A172 (cell line): ENCODE results near the gene UGT1A5. TPM values are rescaled to one million over a fixed set of nuclear protein-coding genes. Genes with fewer than 3 reads are reported as not detected.
"Not testable (repeated sequence)": the region's sequence is repeated elsewhere in the genome, so short reads cannot be mapped to it uniquely, and the experiment has no call there.

Experiments used
- DNase-seq: peaks from one replicate; pipeline ENCODE4 v3.0.0-alpha.2; 2015; ENCODE audit warnings: low spot score
- total RNA-seq: library from RNA; depleted of rRNA; stranded (reverse); fragments of >200 nt; shearing (Covaris generic); gene quantifications from 2 replicates; pipeline ENCODE4 v1.2.3, GENCODE V29; 2014

The UGT1A5 gene
- total RNA-seq, 1 experiment from 2014 or later: not detected

DNA sequence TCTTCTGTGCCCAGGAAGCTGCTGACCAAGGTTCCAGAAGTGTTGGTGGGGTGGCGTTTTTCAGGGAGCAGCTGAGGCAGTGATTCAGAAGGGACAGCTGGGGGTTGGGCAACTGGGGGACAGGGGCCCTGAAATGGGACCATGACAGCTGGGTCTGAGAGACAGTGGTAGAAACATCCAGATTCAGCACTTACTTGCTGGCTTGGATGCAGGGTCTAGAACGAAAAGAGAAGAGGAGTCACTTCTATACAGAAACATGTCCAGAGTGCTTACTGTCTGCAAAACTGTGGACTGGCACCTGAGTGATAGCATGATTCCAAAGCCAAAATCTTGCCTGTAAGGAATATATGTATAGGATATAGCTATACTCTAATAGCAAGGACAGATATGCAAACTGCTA lies 33.1 kb downstream of the UGT1A5 start:
- DNase-seq: not testable (repeated sequence)

DNA sequence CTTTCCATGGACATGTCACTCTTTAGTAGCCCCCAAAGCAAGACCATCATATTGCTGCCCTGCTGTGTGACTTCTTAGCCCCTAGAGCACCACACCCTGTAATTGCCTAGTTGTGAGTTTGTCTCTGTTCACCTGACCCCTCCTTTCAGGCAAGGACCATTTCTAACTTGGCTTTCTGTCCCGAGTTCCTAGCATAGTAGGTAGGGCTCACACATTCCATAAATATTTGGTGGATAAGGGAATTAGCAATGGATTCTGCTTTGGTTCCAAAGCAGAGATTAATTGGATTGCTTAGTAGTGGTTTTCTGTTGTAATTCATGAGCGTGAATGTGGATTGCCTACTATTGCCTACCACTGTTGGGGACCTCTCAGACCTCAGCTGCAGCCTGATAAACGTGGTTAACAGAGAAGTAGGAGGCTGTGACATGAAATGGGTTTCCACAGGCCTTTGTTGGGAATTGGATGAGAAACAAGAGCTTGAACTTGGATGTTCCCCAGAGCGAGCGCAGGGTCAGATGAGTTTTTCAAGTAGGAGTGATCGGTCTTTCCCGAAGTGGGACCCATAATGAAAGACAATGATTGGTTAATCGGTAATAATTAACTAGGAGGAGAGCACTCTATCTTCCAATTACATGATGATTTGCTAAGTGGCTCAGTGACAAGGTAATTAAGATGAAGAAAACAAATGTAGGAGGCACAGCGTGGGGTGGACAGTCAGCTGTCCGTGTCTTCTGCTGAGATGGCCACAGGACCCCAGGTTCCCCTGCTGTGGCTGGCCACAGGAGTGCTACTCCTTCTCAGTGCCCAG lies 34.0 kb downstream of the UGT1A5 start:
- DNase-seq: peak; percentile 46

DNA sequence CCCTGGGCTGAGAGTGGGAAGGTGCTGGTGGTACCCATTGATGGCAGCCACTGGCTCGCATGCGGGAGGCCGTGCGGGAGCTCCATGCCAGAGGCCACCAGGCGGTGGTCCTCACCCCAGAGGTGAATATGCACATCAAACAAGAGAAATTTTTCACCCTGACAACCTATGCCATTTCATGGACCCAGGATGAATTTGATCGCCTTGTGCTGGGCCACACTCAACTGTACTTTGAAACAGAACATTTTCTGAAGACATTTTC lies 34.5 kb downstream of the UGT1A5 start:
- no peak for DNase-seq

DNA sequence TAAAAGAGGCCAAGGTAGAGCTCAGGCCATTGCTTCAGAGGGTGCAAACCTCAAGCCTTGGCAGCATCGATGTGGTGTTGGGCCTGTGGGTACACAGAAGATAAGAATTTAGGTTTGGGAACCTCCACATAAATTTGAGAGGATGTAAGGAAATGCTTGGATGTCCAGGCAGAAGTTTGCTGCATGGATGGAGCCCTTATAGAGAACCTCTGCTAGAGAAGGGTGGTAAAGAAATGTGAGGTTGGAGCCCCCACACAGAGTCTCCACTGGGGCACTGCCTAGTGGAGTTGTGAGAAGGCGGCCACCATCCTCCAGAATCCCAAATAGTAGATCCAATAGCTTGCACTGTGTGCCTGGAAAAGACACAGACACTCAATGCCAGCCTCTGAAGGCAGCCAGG lies 38.0 kb downstream of the UGT1A5 start:
- not testable (repeated sequence) for DNase-seq

DNA sequence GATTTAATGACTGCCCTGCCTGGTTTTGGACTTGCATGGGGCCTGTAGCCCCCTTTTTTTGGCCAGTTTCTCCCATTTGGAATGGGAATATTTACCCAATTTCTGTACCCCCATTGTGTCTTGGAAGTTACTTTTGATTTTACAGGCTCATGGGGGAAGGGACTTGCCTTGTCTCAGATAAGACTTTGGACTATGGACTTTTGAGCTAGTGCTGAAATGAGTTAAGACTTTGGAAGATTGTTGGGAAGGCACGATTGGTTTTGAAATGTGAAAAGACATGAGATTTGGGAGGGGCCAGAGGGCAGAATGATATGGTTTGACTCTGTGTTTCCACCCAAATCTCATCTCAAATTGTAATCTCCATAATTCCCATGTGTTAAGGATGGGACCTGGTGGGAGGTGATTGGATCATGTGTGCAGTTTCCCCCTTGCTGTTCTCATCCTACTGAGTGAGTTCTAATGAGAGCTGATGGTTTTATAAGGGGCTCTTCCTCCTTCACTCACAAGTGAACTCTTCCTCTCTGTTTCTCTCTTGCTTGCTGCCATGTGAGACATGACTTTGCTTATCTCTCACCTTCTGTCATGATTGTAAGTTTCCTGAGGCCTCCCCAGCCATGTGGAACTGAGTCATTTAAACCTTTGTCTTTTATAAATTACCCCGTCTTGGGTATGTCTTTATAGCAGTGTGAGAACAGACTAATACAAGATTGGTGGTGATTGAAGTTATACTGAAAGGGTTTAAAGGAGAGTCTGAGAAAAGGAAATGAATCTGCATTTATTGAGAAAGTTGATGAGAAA lies 38.7 kb downstream of the UGT1A5 start:
- not testable (repeated sequence) for DNase-seq

DNA sequence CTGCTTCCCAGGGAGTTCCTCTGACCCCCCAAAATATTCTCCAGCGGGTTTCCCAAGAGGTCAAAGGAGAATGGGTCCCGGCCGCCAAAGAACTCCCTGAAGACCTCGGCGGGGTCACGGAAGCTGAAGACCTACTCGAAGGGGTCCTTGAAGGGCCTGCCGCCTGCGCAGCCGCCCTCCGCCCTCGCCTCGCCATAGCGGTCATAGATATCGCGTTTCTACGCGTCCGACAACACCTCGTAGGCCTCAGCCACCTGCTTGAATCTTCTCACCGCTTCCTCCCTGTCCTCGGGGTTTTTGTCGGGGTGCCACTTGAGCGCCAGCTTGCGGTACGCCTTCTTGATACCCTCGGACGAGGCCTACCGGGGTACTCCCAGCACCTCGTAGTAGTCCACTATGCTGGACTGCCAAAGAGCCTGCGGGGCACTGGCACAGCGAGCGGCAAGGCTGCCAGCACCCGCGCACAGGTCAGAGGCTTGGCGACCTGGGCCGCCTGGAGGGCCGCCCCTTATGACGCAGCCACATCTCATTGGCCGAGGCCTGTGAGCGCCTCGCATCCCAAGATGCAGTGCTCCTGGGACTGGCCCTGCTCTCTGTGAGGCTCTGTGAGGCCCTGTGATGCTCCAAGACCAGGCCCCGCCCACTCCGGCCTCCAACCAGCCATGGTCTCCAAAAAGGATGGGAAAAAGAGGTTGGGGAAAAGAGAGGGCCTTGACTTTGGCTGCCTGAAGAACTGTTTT lies 42.3 kb downstream of the UGT1A5 start:
- DNase-seq: no peak

DNA sequence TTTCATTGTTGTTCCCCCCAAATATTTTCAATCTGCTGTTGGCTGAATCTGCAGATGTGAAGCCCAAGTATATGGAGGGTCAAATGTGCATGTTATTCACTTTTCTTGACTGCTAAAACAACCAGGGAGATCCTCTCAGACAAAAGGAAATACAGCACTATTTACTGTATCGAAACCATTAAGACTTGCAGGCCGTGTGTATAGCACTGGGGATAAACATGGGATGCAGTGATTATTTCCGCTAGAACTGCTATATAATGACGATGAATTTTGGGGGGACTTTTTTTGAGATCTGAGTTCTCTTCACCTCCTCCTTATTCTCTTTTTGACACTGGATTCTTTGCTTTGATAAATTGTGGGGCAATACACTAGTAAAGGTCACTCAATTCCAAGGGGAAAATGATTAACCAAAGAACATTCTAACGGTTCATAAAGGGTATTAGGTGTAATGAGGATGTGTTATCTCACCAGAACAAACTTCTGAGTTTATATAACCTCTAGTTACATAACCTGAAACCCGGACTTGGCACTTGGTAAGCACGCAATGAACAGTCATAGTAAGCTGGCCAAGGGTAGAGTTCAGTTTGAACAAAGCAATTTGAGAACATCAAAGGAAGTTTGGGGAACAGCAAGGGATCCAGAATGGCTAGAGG lies 43.8 kb downstream of the UGT1A5 start:
- no peak for DNase-seq

DNA sequence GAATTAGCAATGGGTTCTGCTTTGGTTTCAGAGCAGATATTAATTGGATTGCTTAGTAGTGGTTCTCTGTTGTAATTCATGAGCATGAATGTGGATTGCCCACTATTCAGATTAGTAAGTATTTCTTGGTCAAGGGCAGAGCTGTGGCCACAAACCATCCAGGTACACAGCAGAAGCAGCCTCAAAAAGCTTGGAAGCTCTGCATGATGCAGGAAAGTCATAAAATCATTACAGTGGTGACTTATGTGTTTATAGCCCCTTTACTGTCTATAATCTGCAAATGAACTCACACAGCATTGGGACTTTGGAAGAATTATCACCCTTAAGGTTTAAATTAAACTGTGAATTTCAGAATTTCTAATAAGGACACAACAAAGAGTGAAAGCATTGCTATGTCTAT lies 45.4 kb downstream of the UGT1A5 start:
- no peak for DNase-seq

DNA sequence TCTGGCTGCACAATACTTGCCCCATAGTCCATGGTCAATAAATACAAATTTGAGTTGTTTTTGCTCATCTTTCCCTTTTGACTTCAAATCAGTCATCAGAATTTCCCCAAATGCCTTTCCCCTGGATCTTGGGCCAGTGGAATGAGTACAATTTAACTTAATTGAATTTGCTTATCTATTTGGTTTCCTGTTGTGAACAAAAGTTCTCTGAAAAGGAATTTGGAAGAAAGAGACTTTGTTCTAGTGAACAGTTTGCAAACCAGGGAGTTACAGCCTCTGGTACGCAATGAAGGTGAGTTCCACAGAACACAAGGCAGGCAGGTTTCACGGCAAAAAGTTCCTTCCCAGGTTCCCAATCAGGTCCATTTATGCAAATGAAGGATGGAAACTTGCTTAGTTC lies 46.1 kb downstream of the UGT1A5 start:
- DNase-seq: no peak

DNA sequence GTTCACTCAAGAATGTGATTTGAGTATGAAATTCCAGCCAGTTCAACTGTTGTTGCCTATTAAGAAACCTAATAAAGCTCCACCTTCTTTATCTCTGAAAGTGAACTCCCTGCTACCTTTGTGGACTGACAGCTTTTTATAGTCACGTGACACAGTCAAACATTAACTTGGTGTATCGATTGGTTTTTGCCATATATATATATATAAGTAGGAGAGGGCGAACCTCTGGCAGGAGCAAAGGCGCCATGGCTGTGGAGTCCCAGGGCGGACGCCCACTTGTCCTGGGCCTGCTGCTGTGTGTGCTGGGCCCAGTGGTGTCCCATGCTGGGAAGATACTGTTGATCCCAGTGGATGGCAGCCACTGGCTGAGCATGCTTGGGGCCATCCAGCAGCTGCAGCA lies 47.3 kb downstream of the UGT1A5 start, which contains the start of gene UGT1A1:
Gene UGT1A1 (plus strand): TSS at position 228 of the 400 bp plus-strand sequence. CDS start 18 bp downstream, at position 246.
- no peak for DNase-seq

DNA sequence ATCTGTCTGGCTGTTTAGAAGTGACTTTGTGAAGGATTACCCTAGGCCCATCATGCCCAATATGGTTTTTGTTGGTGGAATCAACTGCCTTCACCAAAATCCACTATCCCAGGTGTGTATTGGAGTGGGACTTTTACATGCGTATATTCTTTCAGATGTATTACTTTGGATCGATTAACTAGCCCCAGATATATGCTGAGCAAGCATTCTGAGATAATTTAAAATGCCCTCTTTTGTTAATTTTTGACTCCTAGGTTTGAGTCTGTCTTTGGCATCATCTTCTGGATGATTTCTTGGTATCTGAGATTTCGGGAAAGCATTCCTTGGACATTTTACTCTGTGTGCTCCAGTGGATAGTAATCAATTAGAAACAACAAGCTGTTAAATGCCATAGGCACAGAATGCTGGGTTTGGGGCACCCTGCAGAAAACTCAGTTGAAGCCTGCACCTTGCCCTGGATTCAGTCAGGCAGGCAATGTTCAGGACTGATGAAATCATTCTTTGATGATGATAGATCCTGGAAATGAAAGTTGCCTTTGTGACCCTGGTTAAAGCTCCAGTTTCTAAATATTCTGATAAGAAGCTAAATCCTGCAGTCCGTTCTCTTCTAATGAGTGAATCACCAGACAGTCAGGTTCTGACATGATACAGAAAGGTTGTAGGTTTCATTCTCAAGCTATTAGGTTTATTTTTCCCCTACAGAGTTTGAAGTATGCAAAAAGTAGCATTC lies 48.5 kb downstream of the UGT1A5 start:
- no peak for DNase-seq

DNA sequence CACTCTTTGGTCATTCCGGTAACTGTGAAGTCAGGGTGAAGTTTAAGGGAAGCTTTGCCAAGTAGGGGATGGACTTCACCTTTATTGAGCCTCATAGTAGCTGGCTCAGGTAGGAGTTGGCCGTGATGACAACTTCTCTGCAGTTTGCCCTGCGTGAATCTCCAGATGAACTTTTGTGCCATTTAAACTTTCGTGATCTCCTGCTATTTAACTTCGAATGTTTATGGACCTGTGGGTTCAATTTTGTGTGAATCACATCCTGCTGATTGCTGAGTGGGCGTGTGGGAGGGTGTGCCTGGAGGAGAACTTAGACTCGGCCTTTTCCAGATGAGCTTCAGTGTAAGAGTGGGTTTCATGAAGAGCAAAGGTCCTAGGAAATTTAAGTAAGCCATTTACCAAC lies 51.6 kb downstream of the UGT1A5 start:
- peak; percentile 29 for DNase-seq

DNA sequence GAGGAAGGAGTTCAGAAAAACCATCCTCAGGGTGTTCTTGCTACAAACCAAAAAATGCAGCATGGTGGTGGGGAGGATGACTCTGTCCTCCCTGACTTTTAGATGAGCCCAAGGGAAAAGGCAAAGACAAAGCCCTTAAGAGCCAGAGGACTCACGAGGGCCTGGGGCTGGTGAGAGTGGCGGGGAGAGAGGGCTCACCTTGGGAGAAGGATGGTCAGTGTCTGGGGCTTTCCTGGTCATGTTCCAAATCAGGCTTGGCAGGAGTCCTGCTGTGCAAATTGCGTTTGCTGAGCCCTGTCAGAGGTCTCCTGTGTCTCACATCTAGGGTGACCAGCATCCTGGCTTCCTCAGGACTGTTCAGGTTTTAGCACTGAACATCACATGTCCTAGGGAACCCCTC lies 52.1 kb downstream of the UGT1A5 start:
- no peak for DNase-seq

DNA sequence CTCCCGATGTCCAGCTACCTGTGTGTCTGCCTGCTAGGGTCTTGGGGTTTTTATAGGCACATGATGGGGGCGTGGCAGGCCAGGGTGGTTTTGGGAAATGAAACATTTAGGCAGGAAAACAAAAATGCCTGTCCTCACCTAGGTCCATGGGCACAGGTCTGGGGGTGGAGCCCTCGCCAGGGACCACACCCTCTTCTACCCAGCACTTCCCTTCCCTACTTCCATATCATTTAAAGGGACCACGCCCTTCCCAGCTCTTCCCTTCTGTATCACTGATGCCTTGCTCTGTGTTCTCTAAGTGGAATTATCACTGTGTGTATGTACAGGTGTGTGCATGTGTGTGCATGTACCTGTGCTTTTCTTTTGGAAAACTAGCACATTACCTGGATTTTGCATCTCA lies 53.7 kb downstream of the UGT1A5 start:
- no peak for DNase-seq

DNA sequence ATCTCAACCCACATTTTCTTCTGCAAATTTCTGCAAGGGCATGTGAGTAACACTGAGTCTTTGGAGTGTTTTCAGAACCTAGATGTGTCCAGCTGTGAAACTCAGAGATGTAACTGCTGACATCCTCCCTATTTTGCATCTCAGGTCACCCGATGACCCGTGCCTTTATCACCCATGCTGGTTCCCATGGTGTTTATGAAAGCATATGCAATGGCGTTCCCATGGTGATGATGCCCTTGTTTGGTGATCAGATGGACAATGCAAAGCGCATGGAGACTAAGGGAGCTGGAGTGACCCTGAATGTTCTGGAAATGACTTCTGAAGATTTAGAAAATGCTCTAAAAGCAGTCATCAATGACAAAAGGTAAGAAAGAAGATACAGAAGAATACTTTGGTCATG lies 55.4 kb downstream of the UGT1A5 start:
- no peak for DNase-seq

DNA sequence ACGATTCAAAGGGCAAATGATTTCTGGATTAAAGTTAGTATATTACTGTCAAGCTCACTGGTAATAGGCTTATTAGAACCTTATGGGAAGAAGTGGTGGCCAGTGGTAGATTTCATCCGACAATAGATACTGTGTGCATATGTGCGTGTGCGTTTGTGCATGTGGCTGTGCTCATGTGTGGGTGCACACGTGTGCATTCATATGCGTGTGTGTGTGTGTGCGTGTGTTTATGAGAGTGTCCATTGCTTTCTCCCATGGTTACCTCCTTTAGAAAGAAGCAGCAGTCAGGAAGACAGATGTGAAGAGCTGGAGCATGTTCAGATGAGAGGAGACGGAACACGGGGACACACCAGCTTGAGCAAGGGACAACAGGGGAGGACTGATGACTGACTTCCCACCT lies 56.6 kb downstream of the UGT1A5 start:
- no peak for DNase-seq

DNA sequence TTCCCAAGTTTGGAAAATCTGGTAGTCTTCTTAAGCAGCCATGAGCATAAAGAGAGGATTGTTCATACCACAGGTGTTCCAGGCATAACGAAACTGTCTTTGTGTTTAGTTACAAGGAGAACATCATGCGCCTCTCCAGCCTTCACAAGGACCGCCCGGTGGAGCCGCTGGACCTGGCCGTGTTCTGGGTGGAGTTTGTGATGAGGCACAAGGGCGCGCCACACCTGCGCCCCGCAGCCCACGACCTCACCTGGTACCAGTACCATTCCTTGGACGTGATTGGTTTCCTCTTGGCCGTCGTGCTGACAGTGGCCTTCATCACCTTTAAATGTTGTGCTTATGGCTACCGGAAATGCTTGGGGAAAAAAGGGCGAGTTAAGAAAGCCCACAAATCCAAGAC lies 59.4 kb downstream of the UGT1A5 start:
- no peak for DNase-seq

DNA sequence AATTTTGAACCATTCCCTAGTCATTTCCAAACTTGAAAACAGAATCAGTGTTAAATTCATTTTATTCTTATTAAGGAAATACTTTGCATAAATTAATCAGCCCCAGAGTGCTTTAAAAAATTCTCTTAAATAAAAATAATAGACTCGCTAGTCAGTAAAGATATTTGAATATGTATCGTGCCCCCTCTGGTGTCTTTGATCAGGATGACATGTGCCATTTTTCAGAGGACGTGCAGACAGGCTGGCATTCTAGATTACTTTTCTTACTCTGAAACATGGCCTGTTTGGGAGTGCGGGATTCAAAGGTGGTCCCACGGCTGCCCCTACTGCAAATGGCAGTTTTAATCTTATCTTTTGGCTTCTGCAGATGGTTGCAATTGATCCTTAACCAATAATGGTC lies 59.9 kb downstream of the UGT1A5 start:
- no peak for DNase-seq

DNA sequence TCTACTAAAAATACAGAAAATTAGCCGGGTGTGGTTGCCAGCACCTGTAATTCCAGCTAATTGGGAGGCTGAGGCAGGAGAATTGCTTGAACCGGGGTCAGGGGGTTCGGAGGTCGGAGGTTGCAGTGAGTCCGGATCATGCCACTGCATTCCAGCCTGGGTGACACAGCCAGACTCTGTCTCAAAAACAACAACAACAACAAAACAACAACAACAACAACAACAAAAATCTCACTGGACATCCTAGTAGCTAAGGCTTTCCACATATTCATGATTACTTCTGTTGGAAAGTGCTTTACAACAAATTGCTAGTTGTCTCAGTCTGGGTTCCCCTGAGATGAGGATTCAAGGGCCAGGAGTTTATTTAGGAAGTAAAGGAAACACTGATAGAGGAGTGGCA lies 61.1 kb downstream of the UGT1A5 start:
- no peak for DNase-seq

DNA sequence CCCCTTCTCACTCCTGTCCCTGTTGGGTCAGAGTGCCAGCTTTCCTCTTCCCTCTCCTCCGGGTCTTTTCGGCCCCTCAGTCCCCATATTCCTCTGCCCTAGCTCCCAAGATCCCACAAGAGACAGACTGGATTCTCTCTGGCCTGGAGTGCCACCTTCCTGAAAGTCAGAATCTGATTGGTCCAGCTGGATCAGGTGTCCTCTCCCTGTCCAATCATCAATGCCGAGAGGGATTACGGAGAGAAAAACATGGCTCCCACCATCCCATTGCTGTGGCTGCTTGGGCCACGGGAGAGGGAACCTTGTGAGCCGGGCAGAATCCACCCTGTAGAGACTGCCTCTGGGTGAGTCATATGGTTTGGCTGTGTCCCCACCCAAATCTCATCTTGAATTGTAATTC lies 62.7 kb downstream of the UGT1A5 start:
- no peak for DNase-seq

DNA sequence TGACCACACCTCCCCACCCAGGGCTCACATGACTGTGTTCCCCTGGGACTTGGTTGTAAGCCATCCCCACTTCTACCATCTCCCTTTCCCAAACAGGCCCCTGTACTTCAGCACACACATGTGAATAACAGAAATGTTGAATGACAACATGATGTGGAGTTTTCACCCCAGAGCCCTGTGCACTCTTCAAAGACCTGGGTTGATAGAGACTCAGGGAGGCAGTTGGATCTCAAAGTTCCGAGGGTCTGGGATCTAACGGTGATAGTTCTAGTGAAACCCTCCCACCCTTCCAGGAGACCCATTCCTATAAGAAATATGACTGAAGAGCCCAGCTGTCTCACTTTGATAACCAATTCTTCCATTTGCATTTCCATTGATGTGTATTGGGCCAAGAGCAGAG lies 65.3 kb downstream of the UGT1A5 start, which contains the start of gene MROH2A:
Gene MROH2A (plus strand): TSS at position 301 of the 400 bp plus-strand sequence. CDS start 1,029 bp downstream, outside the sequence.
- DNase-seq: no peak
